A673 (cell line): ENCODE data around the gene RNF187. TPM values are rescaled to one million over a fixed set of nuclear protein-coding genes. Genes with fewer than 3 reads are reported as not detected.

Source experiments
- BruUV-seq: library from RNA; stranded (reverse); fragments of 400-500 nt; replicated peaks from 2 replicates; lab custom pipeline; 2021; lab: Mats Ljungman, UMichigan
- CTCF ChIA-PET: fragments of 300-600 bp; sonication (Branson Sonifier 250); formaldehyde crosslinking; loops from one replicate; lab custom pipeline; 2022; ENCODE audit warnings: antibody characterized with exemption; lab: Charles Lee
- POLR2A ChIA-PET: fragments of 300-600 bp; sonication (Branson Sonifier 250); formaldehyde crosslinking; loops from one replicate; lab custom pipeline; 2022; ENCODE audit warnings: antibody characterized with exemption; ENCODE audit not compliant: low non-redundant PET; lab: Charles Lee
- DNase-seq: peaks from one replicate; pipeline ENCODE4 v3.0.0-alpha.2; 2015; ENCODE audit warnings: low spot score
- H3K27ac ChIP-seq: fragments of 200-600 bp; sonication (generic); 2 replicates; pipeline ENCODE4 v1.5.1; 2016; ENCODE audit warnings: mixed run types, low read depth, mild to moderate bottlenecking, mixed read lengths, antibody characterized with exemption, low read length; ENCODE audit not compliant: poor library complexity, severe bottlenecking
- H3K27me3 ChIP-seq: fragments of 200-600 bp; sonication (generic); replicated peaks from 2 replicates; pipeline ENCODE4 v1.6.1; 2017; ENCODE audit warnings: mixed run types, low read depth, mild to moderate bottlenecking, mixed read lengths, antibody characterized with exemption, low read length; ENCODE audit not compliant: insufficient read depth, poor library complexity
- H3K36me3 ChIP-seq: fragments of 200-600 bp; sonication (generic); 2 replicates; pipeline ENCODE4 v1.6.1; 2016; ENCODE audit warnings: mixed run types, mild to moderate bottlenecking, mixed read lengths, antibody characterized with exemption, low read length; ENCODE audit not compliant: insufficient read depth, poor library complexity, severe bottlenecking
- H3K4me1 ChIP-seq: fragments of 200-600 bp; sonication (generic); 2 replicates; pipeline ENCODE4 v1.6.1; 2017; ENCODE audit warnings: mixed run types, mild to moderate bottlenecking, mixed read lengths, antibody characterized with exemption, low read length; ENCODE audit not compliant: insufficient read depth, poor library complexity, severe bottlenecking
- H3K4me3 ChIP-seq: fragments of 200-600 bp; sonication (generic); 2 replicates; pipeline ENCODE4 v1.5.1; 2016; ENCODE audit warnings: low read depth, mixed run types, mild to moderate bottlenecking, mixed read lengths, low read length; ENCODE audit not compliant: poor library complexity, severe bottlenecking
- H3K9me3 ChIP-seq: fragments of 200-600 bp; sonication (generic); 2 replicates; pipeline ENCODE4 v1.6.1; 2016; ENCODE audit warnings: mixed run types, low read depth, mild to moderate bottlenecking, mixed read lengths, antibody characterized with exemption, low read length; ENCODE audit not compliant: poor library complexity, severe bottlenecking
- CTCF ChIP-seq: fragments of 300-800, 200-600 bp; sonication (generic); conservative IDR thresholded peaks from 2 replicates; pipeline ENCODE4 v1.5.1; 2017; ENCODE audit warnings: low read depth, mild to moderate bottlenecking, antibody characterized with exemption, low read length, moderate library complexity, mixed read lengths
- EZH2 ChIP-seq: fragments of 200-600 bp; sonication (generic); IDR thresholded peaks from 2 replicates; pipeline ENCODE4 v1.6.1; 2017; ENCODE audit warnings: borderline replicate concordance, low read depth, mild to moderate bottlenecking, mixed read lengths, antibody characterized with exemption, low read length; ENCODE audit not compliant: poor library complexity, severe bottlenecking
- intact Hi-C: fragments of 100-400 bp; cut with micrococcal nuclease; formaldehyde crosslinking; loops from one replicate; pipeline ENCODE4 v1.10.0; 2022; ENCODE audit not compliant: unreplicated experiment
- total RNA-seq: library from RNA; stranded (reverse); gene quantifications from 2 replicates; pipeline ENCODE4 v1.2.3, GENCODE V29; 2021

Gene RNF187
- total RNA-seq, 1 experiment from 2014 or later, result 146 TPM

DNA sequence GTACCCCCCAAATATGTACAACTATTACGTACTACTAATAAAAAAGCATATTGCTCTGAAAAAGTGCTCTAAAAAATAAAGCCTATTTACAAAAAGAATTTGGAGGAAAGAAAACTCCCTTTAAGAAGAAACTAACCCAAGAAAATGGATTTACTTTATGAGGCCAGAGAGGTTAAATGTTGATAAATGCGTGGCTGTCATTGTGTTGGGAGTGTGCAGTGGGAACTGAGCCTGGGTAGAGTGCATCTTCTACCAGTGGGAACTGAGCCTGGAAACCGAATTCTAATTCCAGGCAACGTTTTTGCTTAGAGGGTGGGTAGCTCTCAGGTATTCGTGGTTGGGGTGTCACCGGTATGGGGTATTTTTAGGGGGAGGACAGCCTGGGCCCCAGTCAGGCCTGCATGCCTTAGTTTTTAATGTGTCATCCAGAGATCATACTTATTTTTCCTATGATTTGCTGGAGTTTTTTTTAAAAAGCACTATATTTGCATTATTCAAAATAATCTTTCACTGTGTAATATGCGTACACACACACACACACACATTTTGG lies 24.1 kb upstream of the RNF187 start:
- peaks cover 79% of the 10 kb centered on the region for H3K27me3 ChIP-seq
- ChIA-PET POLR2A (no interaction called here), CTCF (no interaction called here)
- no peak for DNase-seq
- no peaks in the 10 kb centered on the region for H3K9me3 ChIP-seq
- intact Hi-C loops, result no loop called here
- no peaks in the 10 kb centered on the region for H3K4me1 ChIP-seq
- H3K36me3 ChIP-seq, result no peaks in the 10 kb centered on the region
- TF ChIP-seq EZH2 (no peak), CTCF (no peak)
- H3K27ac ChIP-seq, result no peak overlapping the region
- H3K4me3 ChIP-seq, result peak overlapping the region; percentile 33
- BruUV-seq, result no TSS peak

- POLR2A ChIA-PET, result no interaction called here
- no peaks in the 10 kb centered on the region for H3K4me1 ChIP-seq
- no peak overlapping the region for H3K27ac ChIP-seq
- intact Hi-C loops, result no loop called here
- peaks cover 86% of the 10 kb centered on the region for H3K27me3 ChIP-seq
- peak; percentile 33 for DNase-seq
- H3K9me3 ChIP-seq, result no peaks in the 10 kb centered on the region
- CTCF ChIA-PET, result no interaction called here
- H3K36me3 ChIP-seq, result no peaks in the 10 kb centered on the region
- BruUV-seq, result no TSS peak
- TF ChIP-seq EZH2 (peak; percentile 16), CTCF (no peak)
- H3K4me3 ChIP-seq, result peak overlapping the region; percentile 33
These were observed 23.4 kb upstream of the RNF187 start for GRCh38 chr1:228463559-228464455.

DNA sequence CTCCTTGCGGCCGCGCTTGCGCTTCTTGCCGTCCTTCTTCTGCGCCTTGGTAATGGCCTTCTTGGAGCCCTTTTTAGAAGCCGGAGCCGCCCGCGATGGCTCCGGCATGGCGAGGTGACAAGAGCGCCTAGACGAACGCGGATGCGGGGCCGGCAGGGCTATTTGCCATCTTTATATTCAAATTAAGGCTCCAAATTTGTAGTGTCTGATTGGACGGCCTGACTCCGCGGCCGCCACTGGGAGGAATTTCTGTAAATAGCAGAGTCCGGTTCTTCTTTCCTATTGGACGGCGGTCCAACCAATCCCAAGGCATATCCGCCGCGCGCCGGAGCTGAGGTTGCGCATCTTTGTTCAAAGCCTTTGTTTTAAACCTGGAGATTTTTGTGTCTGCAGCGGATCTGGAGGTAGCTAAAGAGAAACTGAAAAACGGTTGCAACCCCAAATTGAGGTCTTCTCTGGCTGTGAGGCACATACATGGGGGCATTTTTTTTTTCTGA lies 22.6 kb upstream of the RNF187 start:
- ChIA-PET CTCF (interaction anchor here (0.7 kb wide), 1 partner anchor 196 kb away, joined by 3 read pairs; no protein-coding TSS in a partner anchor), POLR2A (no interaction called here)

More for the DNA sequence above, 22.6 kb upstream of the RNF187 start:
- peak overlapping the region; percentile 33 for H3K4me3 ChIP-seq
- H3K27me3 ChIP-seq, result peaks cover 93% of the 10 kb centered on the region
- H3K36me3 ChIP-seq, result no peaks in the 10 kb centered on the region
- no peaks in the 10 kb centered on the region for H3K4me1 ChIP-seq
- no peaks in the 10 kb centered on the region for H3K9me3 ChIP-seq
- no peak overlapping the region for H3K27ac ChIP-seq
- TF ChIP-seq CTCF (no peak), EZH2 (peak; percentile 7)
- intact Hi-C loops, result no loop called here
- BruUV-seq, result no TSS peak
- DNase-seq, result peak; percentile 90
